MCF 10A (cell line): ENCODE data around the gene WWTR1. TPM values are rescaled to one million over a fixed set of nuclear protein-coding genes. Genes with fewer than 3 reads are reported as not detected.

Experiments used
- BruUV-seq: library from RNA; stranded (reverse); fragments of 400-500 nt; replicated peaks from 2 replicates; lab custom pipeline; 2021; lab: Mats Ljungman, UMichigan
- CTCF ChIA-PET: fragments of 300-600 bp; sonication (Branson Sonifier 250); formaldehyde crosslinking; extraction: SDS; loops from one replicate; lab custom pipeline; 2021; ENCODE audit warnings: antibody characterized with exemption, inconsistent platforms; lab: Yijun Ruan, JAX
- POLR2A ChIA-PET: fragments of 300-600, 350-650 bp; sonication (Branson Sonifier 250); formaldehyde crosslinking; extraction: SDS; loops from one replicate; lab custom pipeline; 2020; ENCODE audit warnings: antibody characterized with exemption, inconsistent platforms; lab: Yijun Ruan, JAX
- DNase-seq: peaks from one replicate; pipeline ENCODE4 v3.0.0-alpha.2; 2018; ENCODE audit not compliant: unreplicated experiment
- H3K27ac Mint-ChIP-seq: one replicate; pipeline ENCODE4 v1.8.0; 2022; ENCODE audit warnings: mild to moderate bottlenecking, low read depth, mixed read lengths; ENCODE audit not compliant: unreplicated experiment
- H3K27me3 Mint-ChIP-seq: one replicate; pipeline ENCODE4 v1.8.0; 2022; ENCODE audit warnings: mixed read lengths; ENCODE audit not compliant: insufficient read depth, unreplicated experiment
- H3K36me3 Mint-ChIP-seq: one replicate; pipeline ENCODE4 v1.8.0; 2022; ENCODE audit warnings: mild to moderate bottlenecking, moderate library complexity, mixed read lengths; ENCODE audit not compliant: insufficient read depth, unreplicated experiment
- H3K4me1 Mint-ChIP-seq: one replicate; pipeline ENCODE4 v1.8.0; 2022; ENCODE audit warnings: mixed read lengths; ENCODE audit not compliant: insufficient read depth, unreplicated experiment
- H3K4me3 Mint-ChIP-seq: one replicate; pipeline ENCODE4 v1.8.0; 2022; ENCODE audit warnings: mild to moderate bottlenecking, moderate library complexity, mixed read lengths; ENCODE audit not compliant: unreplicated experiment
- H3K9me3 Mint-ChIP-seq: one replicate; pipeline ENCODE4 v1.8.0; 2022; ENCODE audit warnings: mixed read lengths; ENCODE audit not compliant: unreplicated experiment
- CTCF ChIP-seq: fragments of 200-600 bp; IDR thresholded peaks from one replicate; pipeline ENCODE4 v1.8.0; 2022; ENCODE audit warnings: antibody characterized with exemption, mild to moderate bottlenecking; ENCODE audit not compliant: unreplicated experiment
- intact Hi-C: fragments of 100-400 bp; cut with micrococcal nuclease; formaldehyde crosslinking; loops from 2 replicates; pipeline ENCODE4 v1.14.1; 2022
- total RNA-seq: library from RNA; stranded (reverse); gene quantifications from 2 replicates; pipeline ENCODE4 v1.2.3, GENCODE V29; 2022

The WWTR1 gene
- total RNA-seq, 1 experiment from 2014 or later, result 52.9 TPM

GRCh38 chr3:149501524-149501923 lies 156.3 kb downstream of the WWTR1 start:
- no peaks in the 10 kb centered on the region for H3K9me3 Mint-ChIP-seq
- BruUV-seq, result no TSS peak
- ChIA-PET CTCF (interaction anchor here (0.5 to 2.7 kb wide), 8 partner anchors 8 to 307 kb away, joined by 3 to 14 read pairs (median 6); no protein-coding TSS in a partner anchor), POLR2A (interaction anchor here (0.9 kb wide), 1 partner anchor 309 kb away, joined by 3 read pairs; no protein-coding TSS in a partner anchor)
- no peak overlapping the region for H3K4me3 Mint-ChIP-seq
- no peaks in the 10 kb centered on the region for H3K36me3 Mint-ChIP-seq
- H3K4me1 Mint-ChIP-seq, result peaks cover 4% of the 10 kb centered on the region
- TF ChIP-seq CTCF, result no peak
- DNase-seq, result peak; percentile 11
- H3K27me3 Mint-ChIP-seq, result no peaks in the 10 kb centered on the region
- no peak overlapping the region for H3K27ac Mint-ChIP-seq
- intact Hi-C loops, result no loop called here

- Mint-ChIP-seq H3K36me3 (no peaks in the 10 kb centered on the region), H3K4me3 (no peak overlapping the region), H3K4me1 (no peaks in the 10 kb centered on the region), H3K9me3 (no peaks in the 10 kb centered on the region), H3K27me3 (no peaks in the 10 kb centered on the region), H3K27ac (no peak overlapping the region)
- no TSS peak for BruUV-seq
- ChIA-PET POLR2A (interaction anchor here (0.6 to 1.7 kb wide), 5 partner anchors 10 to 316 kb away, joined by 3 to 4 read pairs (median 3); no protein-coding TSS in a partner anchor), CTCF (interaction anchor here (0.8 to 3.8 kb wide), 4 partner anchors 8 to 253 kb away, joined by 4 to 16 read pairs (median 6); no protein-coding TSS in a partner anchor)
- intact Hi-C loops, result loop anchor here (10.0 kb wide), 1 partner anchor 387 kb away; no protein-coding TSS in a partner anchor
- no peak for DNase-seq
- no peak for TF ChIP-seq CTCF
Observed at GRCh38 chr3:149497966-149498670, 159.7 kb downstream of the WWTR1 start.

- H3K9me3 Mint-ChIP-seq, result no peaks in the 10 kb centered on the region
- no peaks in the 10 kb centered on the region for H3K4me1 Mint-ChIP-seq
- intact Hi-C loops, result loop anchor here (10.0 kb wide), 1 partner anchor 388 kb away; no protein-coding TSS in a partner anchor
- no TSS peak for BruUV-seq
- H3K27me3 Mint-ChIP-seq, result peaks cover 6% of the 10 kb centered on the region
- ChIA-PET POLR2A (interaction anchor here (0.6 to 1.7 kb wide), 2 partner anchors 9 to 23 kb away, joined by 3 to 4 read pairs; partner anchors contain the start of gene TM4SF4), CTCF (interaction anchor here (0.5 to 3.8 kb wide), 5 partner anchors 9 to 161 kb away, joined by 3 to 16 read pairs (median 6); no protein-coding TSS in a partner anchor)
- no peak for DNase-seq
- no peak for TF ChIP-seq CTCF
- H3K27ac Mint-ChIP-seq, result no peak overlapping the region
- no peaks in the 10 kb centered on the region for H3K36me3 Mint-ChIP-seq
- no peak overlapping the region for H3K4me3 Mint-ChIP-seq
Observed at GRCh38 chr3:149496891-149497290, 160.9 kb downstream of the WWTR1 start.

- no peak overlapping the region for H3K4me3 Mint-ChIP-seq
Observed at GRCh38 chr3:149495581-149496125, 162.2 kb downstream of the WWTR1 start.

More at GRCh38 chr3:149495581-149496125, 162.2 kb downstream of the WWTR1 start:
- Mint-ChIP-seq H3K9me3 (no peaks in the 10 kb centered on the region), H3K27ac (no peak overlapping the region), H3K27me3 (peaks cover 15% of the 10 kb centered on the region), H3K4me1 (no peaks in the 10 kb centered on the region), H3K36me3 (no peaks in the 10 kb centered on the region)
- no peak for DNase-seq
- ChIA-PET CTCF (interaction anchor here (0.5 to 3.8 kb wide), 19 partner anchors 10 to 313 kb away, joined by 3 to 20 read pairs (median 4); partner anchors contain the start of genes COMMD2 and TM4SF4), POLR2A (no interaction called here)
- no TSS peak for BruUV-seq
- no peak for TF ChIP-seq CTCF
- intact Hi-C loops, result loop anchor here (10.0 kb wide), 1 partner anchor 389 kb away; no protein-coding TSS in a partner anchor
